ENCODE measurements around the gene F8. TPM values are rescaled to one million over a fixed set of nuclear protein-coding genes. Genes with fewer than 3 reads are reported as not detected.
"Not testable (repeated sequence)": the region's sequence is repeated elsewhere in the genome, so short reads cannot be mapped to it uniquely, and the experiment has no call there.

F8 gene
- total RNA-seq, 4 donors from 2014 or later: 12.5 to 26.5 (median 19.1) TPM

- H3K36me3 ChIP-seq: no peaks in the 10 kb centered on the region
- no peaks in the 10 kb centered on the region for H3K9me3 ChIP-seq
- H3K27ac ChIP-seq: peak overlapping the region in 3 of 4 donors; percentile 44 to 58 (median 52)
- H3K4me1 ChIP-seq: peaks cover 0 to 10% (median 0%) of the 10 kb centered on the region in 3 donors
- no peak for TF ChIP-seq CTCF (IDR thresholded peaks at IDR 0.05)
- TF ChIP-seq EP300 (IDR thresholded peaks at IDR 0.05): no peak
- 6 to 21% methylated on average over 2 to 3 of the region's 3 CpGs for WGBS, 2 donors (ENCODE audit: low coverage in 1 of 2)
- ATAC-seq: peak; percentile 68
- no peak overlapping the region for H3K4me3 ChIP-seq
- H3K27me3 ChIP-seq: no peaks in the 10 kb centered on the region
Measured at GRCh38 chrX:155009994-155010472, 12.5 kb downstream of the F8 start.

- not testable (repeated sequence) for ATAC-seq, H3K27me3 ChIP-seq, H3K36me3 ChIP-seq, H3K4me1 ChIP-seq, H3K9me3 ChIP-seq, H3K4me3 ChIP-seq
- WGBS, 2 donors (ENCODE audit: low coverage in 1 of 2): no CpG with 5 or more reads among the region's 12 CpGs
- H3K27ac ChIP-seq: peak overlapping the region in 1 of 4 donors; percentile 19
Measured at GRCh38 chrX:155008578-155008977, 13.9 kb downstream of the F8 start.

GRCh38 chrX:155006913-155007671 lies 15.4 kb downstream of the F8 start:
- not testable (repeated sequence) for H3K9me3 ChIP-seq, ATAC-seq, H3K4me1 ChIP-seq, H3K27me3 ChIP-seq, H3K36me3 ChIP-seq, H3K4me3 ChIP-seq
- peak overlapping the region in 1 of 4 donors; percentile 19 for H3K27ac ChIP-seq
- WGBS, 2 donors (ENCODE audit: low coverage in 1 of 2): no CpG with 5 or more reads among the region's 11 CpGs

- not testable (repeated sequence) for H3K27me3 ChIP-seq, ATAC-seq, H3K36me3 ChIP-seq, H3K4me3 ChIP-seq, H3K27ac ChIP-seq, H3K4me1 ChIP-seq, H3K9me3 ChIP-seq
- no CpG with 5 or more reads among the region's 10 CpGs for WGBS, 2 donors (ENCODE audit: low coverage in 1 of 2)
Measured at GRCh38 chrX:155006379-155006778, 16.1 kb downstream of the F8 start.

- no peaks in the 10 kb centered on the region for H3K9me3 ChIP-seq
- 75 to 88% methylated on average over 2 of the region's 2 CpGs for WGBS, 2 donors (ENCODE audit: low coverage in 1 of 2)
Measured at GRCh38 chrX:155005190-155005589, 17.3 kb downstream of the F8 start.

GRCh38 chrX:155001873-155002272 lies 20.6 kb downstream of the F8 start:
- TF ChIP-seq POLR2A (IDR thresholded peaks at IDR 0.05) (no peak), CTCF (IDR thresholded peaks at IDR 0.05) (no peak), POLR2AphosphoS5 (IDR thresholded peaks at IDR 0.05) (no peak), EP300 (IDR thresholded peaks at IDR 0.05) (no peak)
- Histone ChIP-seq H3K36me3 (no peaks in the 10 kb centered on the region), H3K27me3 (no peaks in the 10 kb centered on the region), H3K27ac (no peak overlapping the region), H3K4me1 (no peaks in the 10 kb centered on the region), H3K9me3 (no peaks in the 10 kb centered on the region), H3K4me3 (no peak overlapping the region)
- 78 to 84% methylated on average over 4 of the region's 4 CpGs for WGBS, 2 donors (ENCODE audit: low coverage in 1 of 2)
- no peak for ATAC-seq

More at GRCh38 chrX:155005190-155005589, 17.3 kb downstream of the F8 start:
- ATAC-seq: no peak
- Histone ChIP-seq H3K27ac (no peak overlapping the region), H3K4me3 (no peak overlapping the region), H3K27me3 (no peaks in the 10 kb centered on the region), H3K4me1 (peaks cover 0 to 10% (median 0%) of the 10 kb centered on the region in 3 donors), H3K36me3 (no peaks in the 10 kb centered on the region)
- TF ChIP-seq EP300 (IDR thresholded peaks at IDR 0.05) (no peak), POLR2AphosphoS5 (IDR thresholded peaks at IDR 0.05) (no peak), POLR2A (IDR thresholded peaks at IDR 0.05) (no peak), CTCF (IDR thresholded peaks at IDR 0.05) (no peak)
